CD4-positive, alpha-beta memory T cell (primary cell): ENCODE data around the gene ITGB2. TPM values are rescaled to one million over a fixed set of nuclear protein-coding genes. Genes with fewer than 3 reads are reported as not detected.

Source experiments
- CTCF ChIA-PET: fragments of 350-600 bp; sonication (Branson Sonifier 250); formaldehyde crosslinking; loops from one replicate; lab custom pipeline; 2021; ENCODE audit warnings: inconsistent platforms; ENCODE audit not compliant: partially characterized antibody; lab: Charles Lee
- POLR2A ChIA-PET: fragments of 350-600 bp; sonication (Branson Sonifier 250); formaldehyde crosslinking; loops from one replicate; lab custom pipeline; 2021; ENCODE audit not compliant: partially characterized antibody; lab: Charles Lee
- DNase-seq, 5 donors: peaks; one replicate each; pipeline versions ENCODE4 v3.0.0 to v3.0.0-alpha.2; 2020 to 2022; ENCODE audit warnings: mixed read lengths in 1 of 5
- H3K27ac ChIP-seq: one replicate; pipeline ENCODE4 v1.7.0; 2013; ENCODE audit warnings: low read depth, low read length
- H3K27me3 ChIP-seq: 2 replicates; pipeline ENCODE4 v1.7.0; 2013; ENCODE audit warnings: mild to moderate bottlenecking, low read length, moderate library complexity; ENCODE audit not compliant: insufficient read depth
- H3K36me3 ChIP-seq: 2 replicates; pipeline ENCODE4 v1.7.0; 2013; ENCODE audit warnings: mild to moderate bottlenecking, low read length, moderate library complexity; ENCODE audit not compliant: insufficient read depth
- H3K4me1 ChIP-seq: 2 replicates; pipeline ENCODE4 v1.7.0; 2013; ENCODE audit warnings: mild to moderate bottlenecking, low read length, moderate library complexity; ENCODE audit not compliant: insufficient read depth
- H3K4me3 ChIP-seq, 2 donors: one replicate each; pipeline ENCODE4 v1.7.0; 2013; ENCODE audit warnings: low read length in 2 of 2, mild to moderate bottlenecking in 1 of 2
- H3K9me3 ChIP-seq, 2 donors: one replicate each; pipeline ENCODE4 v1.7.0; 2013; ENCODE audit warnings: low read length in 2 of 2, control low read depth in 1 of 2; ENCODE audit not compliant: control insufficient read depth in 1 of 2
- H3K27ac Mint-ChIP-seq, 7 donors: one replicate each; pipeline ENCODE4 v1.8.0; 2020 to 2021; ENCODE audit warnings: mixed read lengths in 7 of 7, mild to moderate bottlenecking in 6 of 7, inconsistent platforms in 3 of 7, moderate library complexity in 3 of 7
- H3K27me3 Mint-ChIP-seq, 2 donors: one replicate each; pipeline ENCODE4 v1.8.0; 2020 to 2021; ENCODE audit warnings: mixed read lengths in 2 of 2
- H3K36me3 Mint-ChIP-seq, 2 donors: one replicate each; pipeline ENCODE4 v1.8.0; 2020 to 2021; ENCODE audit warnings: mixed read lengths in 2 of 2, inconsistent platforms in 1 of 2, mild to moderate bottlenecking in 1 of 2
- H3K4me1 Mint-ChIP-seq, 4 donors: one replicate each; pipeline ENCODE4 v1.8.0; 2020 to 2021; ENCODE audit warnings: mixed read lengths in 4 of 4, mild to moderate bottlenecking in 1 of 4
- H3K4me3 Mint-ChIP-seq, 8 donors: one replicate each; pipeline ENCODE4 v1.8.0; 2020 to 2021; ENCODE audit warnings: mixed read lengths in 8 of 8, mild to moderate bottlenecking in 7 of 8, moderate library complexity in 6 of 8, inconsistent platforms in 3 of 8
- H3K9me3 Mint-ChIP-seq, 8 donors: one replicate each; pipeline ENCODE4 v1.8.0; 2020 to 2021; ENCODE audit warnings: mixed read lengths in 8 of 8, mild to moderate bottlenecking in 5 of 8, inconsistent platforms in 3 of 8, moderate library complexity in 1 of 8
- intact Hi-C: fragments of 100-400 bp; cut with micrococcal nuclease; formaldehyde crosslinking; loops from one replicate; pipeline ENCODE4 v1.15.1; 2023
- polyA plus RNA-seq, 2 donors: library from polyadenylated mRNA; unstranded; fragments of 300-500 nt; fragmentation: Illumina TruSeq; gene quantifications; one replicate each; pipeline ENCODE4 v1.2.3, GENCODE V29; 2021
- total RNA-seq, 2 experiments: library from RNA; stranded (reverse); gene quantifications; one replicate each; pipeline ENCODE4 v1.2.3, GENCODE V29; 2021

The ITGB2 gene
- total and polyA plus RNA-seq, 4 experiments from 2014 or later = 278 to 575 (median 414) TPM

GRCh38 chr21:44872323-44872648, 48.4 kb downstream of the ITGB2 start:
- peak overlapping the region; percentile 89 to 97 (median 95) for H3K4me3 Mint-ChIP-seq
- H3K27ac ChIP-seq = peak overlapping the region; percentile 76
- H3K9me3 ChIP-seq = no peaks in the 10 kb centered on the region
- H3K9me3 Mint-ChIP-seq = peaks cover 0 to 2% (median 0%) of the 10 kb centered on the region in 8 donors
- H3K36me3 Mint-ChIP-seq = peaks cover under 1 to 24% of the 10 kb centered on the region in 2 donors
- H3K36me3 ChIP-seq = no peaks in the 10 kb centered on the region
- H3K4me1 ChIP-seq = peaks cover 68% of the 10 kb centered on the region
- H3K4me1 Mint-ChIP-seq = peaks cover 49 to 72% (median 61%) of the 10 kb centered on the region in 4 donors
- DNase-seq = no peak
- peak overlapping the region; percentile 67 to 70 for H3K4me3 ChIP-seq
- ChIA-PET CTCF (interaction anchor here (0.8 to 8.5 kb wide), 5 partner anchors 10 to 72 kb away, joined by 3 to 82 read pairs (median 3); partner anchors contain the start of gene UBE2G2), POLR2A (interaction anchor here (0.6 to 6.2 kb wide), 14 partner anchors 11 to 788 kb away, joined by 3 to 173 read pairs (median 18); partner anchors contain the start of genes ITGB2, KRTAP12-3, SUMO3 and UBE2G2)
- intact Hi-C loops = loop anchor here (5.0 kb wide), 1 partner anchor 40 kb away; no protein-coding TSS in a partner anchor
- peak overlapping the region; percentile 85 to 96 (median 92) for H3K27ac Mint-ChIP-seq
- no peaks in the 10 kb centered on the region for H3K27me3 ChIP-seq
- no peaks in the 10 kb centered on the region for H3K27me3 Mint-ChIP-seq

GRCh38 chr21:44871576-44872269, 49.0 kb downstream of the ITGB2 start:
- peak overlapping the region; percentile 67 to 70 for H3K4me3 ChIP-seq
- POLR2A ChIA-PET = interaction anchor here (0.9 to 6.2 kb wide), 9 partner anchors 11 to 71 kb away, joined by 3 to 173 read pairs (median 52); partner anchors contain the start of genes ITGB2, SUMO3 and UBE2G2

GRCh38 chr21:44870748-44871495, 49.8 kb downstream of the ITGB2 start:
- H3K27me3 ChIP-seq = no peaks in the 10 kb centered on the region
- Mint-ChIP-seq H3K27ac (peak overlapping the region; percentile 85 to 97 (median 92)), H3K27me3 (no peaks in the 10 kb centered on the region), H3K4me3 (peak overlapping the region; percentile 89 to 97 (median 95)), H3K4me1 (peaks cover 61 to 85% (median 73%) of the 10 kb centered on the region in 4 donors), H3K36me3 (peaks cover 2 to 27% of the 10 kb centered on the region in 2 donors), H3K9me3 (peaks cover 0 to 2% (median 0%) of the 10 kb centered on the region in 8 donors)
- H3K9me3 ChIP-seq = no peaks in the 10 kb centered on the region
- CTCF ChIA-PET = interaction anchor here (8.5 kb wide), 1 partner anchor 71 kb away, joined by 82 read pairs; the partner anchor contains the start of gene UBE2G2
- H3K27ac ChIP-seq = peak overlapping the region; percentile 76
- peak; percentile 38 to 77 (median 50) for DNase-seq
- POLR2A ChIA-PET = interaction anchor here (1.1 to 6.2 kb wide), 5 partner anchors 12 to 70 kb away, joined by 3 to 173 read pairs (median 52); partner anchors contain the start of genes SUMO3 and UBE2G2
- peaks cover 80% of the 10 kb centered on the region for H3K4me1 ChIP-seq
- H3K4me3 ChIP-seq = peak overlapping the region in 1 of 2 donors; percentile 67
- no peaks in the 10 kb centered on the region for H3K36me3 ChIP-seq
- intact Hi-C loops = loop anchor here (5.0 kb wide), 1 partner anchor 41 kb away; no protein-coding TSS in a partner anchor

More at GRCh38 chr21:44871576-44872269, 49.0 kb downstream of the ITGB2 start:
- intact Hi-C loops = loop anchor here (5.0 kb wide), 1 partner anchor 41 kb away; no protein-coding TSS in a partner anchor
- peaks cover 0 to 2% (median 0%) of the 10 kb centered on the region in 8 donors for H3K9me3 Mint-ChIP-seq
- peak overlapping the region; percentile 89 to 97 (median 95) for H3K4me3 Mint-ChIP-seq
- Histone ChIP-seq H3K9me3 (no peaks in the 10 kb centered on the region), H3K4me1 (peaks cover 74% of the 10 kb centered on the region), H3K36me3 (no peaks in the 10 kb centered on the region), H3K27me3 (no peaks in the 10 kb centered on the region), H3K27ac (peak overlapping the region; percentile 76)
- peaks cover 55 to 78% (median 67%) of the 10 kb centered on the region in 4 donors for H3K4me1 Mint-ChIP-seq
- CTCF ChIA-PET = interaction anchor here (1.0 to 8.5 kb wide), 3 partner anchors 10 to 72 kb away, joined by 3 to 82 read pairs (median 3); partner anchors contain the start of gene UBE2G2
- H3K27ac Mint-ChIP-seq = peak overlapping the region; percentile 85 to 96 (median 92)
- no peaks in the 10 kb centered on the region for H3K27me3 Mint-ChIP-seq
- peak in 1 of 5 donors; percentile 59 for DNase-seq
- peaks cover 2 to 27% of the 10 kb centered on the region in 2 donors for H3K36me3 Mint-ChIP-seq

- ChIA-PET CTCF (interaction anchor here (1.0 kb wide), 1 partner anchor 24 kb away, joined by 3 read pairs; no protein-coding TSS in a partner anchor), POLR2A (no interaction called here)
- intact Hi-C loops = loop anchor here (5.0 kb wide), 1 partner anchor 42 kb away; no protein-coding TSS in a partner anchor
- Mint-ChIP-seq H3K27ac (peak overlapping the region; percentile 81 to 97 (median 88)), H3K27me3 (no peaks in the 10 kb centered on the region), H3K4me1 (peaks cover 63 to 85% (median 73%) of the 10 kb centered on the region in 4 donors), H3K4me3 (peak overlapping the region; percentile 62 to 97 (median 89)), H3K36me3 (peaks cover 7 to 33% of the 10 kb centered on the region in 2 donors), H3K9me3 (peaks cover 0 to 2% (median 0%) of the 10 kb centered on the region in 8 donors)
- peaks cover 6% of the 10 kb centered on the region for H3K36me3 ChIP-seq
- DNase-seq = peak in 4 of 5 donors; percentile 46 to 60 (median 52)
- H3K4me1 ChIP-seq = peaks cover 80% of the 10 kb centered on the region
- no peaks in the 10 kb centered on the region for H3K27me3 ChIP-seq
- H3K9me3 ChIP-seq = no peaks in the 10 kb centered on the region
- peak overlapping the region; percentile 76 for H3K27ac ChIP-seq
- no peak overlapping the region for H3K4me3 ChIP-seq
These were observed 50.6 kb downstream of the ITGB2 start for GRCh38 chr21:44869781-44870747.

- Mint-ChIP-seq H3K27ac (peak overlapping the region; percentile 85 to 98 (median 96)), H3K27me3 (no peaks in the 10 kb centered on the region), H3K4me1 (peaks cover 68 to 86% (median 77%) of the 10 kb centered on the region in 4 donors), H3K4me3 (peak overlapping the region; percentile 71 to 88 (median 81)), H3K9me3 (no peaks in the 10 kb centered on the region), H3K36me3 (peaks cover 10 to 35% of the 10 kb centered on the region in 2 donors)
- peak overlapping the region; percentile 50 for H3K27ac ChIP-seq
- H3K36me3 ChIP-seq = peaks cover 14% of the 10 kb centered on the region
- intact Hi-C loops = no loop called here
- H3K4me1 ChIP-seq = peaks cover 84% of the 10 kb centered on the region
- POLR2A ChIA-PET = interaction anchor here (1.0 to 1.8 kb wide), 3 partner anchors 10 to 67 kb away, joined by 5 to 6 read pairs (median 6); partner anchors contain the start of gene UBE2G2
- DNase-seq = no peak
- CTCF ChIA-PET = no interaction called here
- H3K4me3 ChIP-seq = peak overlapping the region in 1 of 2 donors; percentile 6
- H3K27me3 ChIP-seq = no peaks in the 10 kb centered on the region
- H3K9me3 ChIP-seq = no peaks in the 10 kb centered on the region
These were observed 52.0 kb downstream of the ITGB2 start for GRCh38 chr21:44868707-44869106.
